Cortex of kidney (tissue), 1 donor: ENCODE measurements around the gene ETV7.

Experiments used
- DNase-seq: peaks from one replicate; lab custom pipeline; 2025; lab: John Stamatoyannopoulos, UW

The ETV7 gene

GRCh38 chr6:36383606-36384005 lies 3.9 kb downstream of the ETV7 start:
- no peak for DNase-seq

GRCh38 chr6:36382976-36383375 lies 4.5 kb downstream of the ETV7 start:
- DNase-seq, result no peak

- DNase-seq, result no peak
Measured at GRCh38 chr6:36381502-36382389, 5.7 kb downstream of the ETV7 start.

- DNase-seq, result no peak
Measured at GRCh38 chr6:36380166-36380565, 7.3 kb downstream of the ETV7 start.

- DNase-seq, result no peak
Measured at GRCh38 chr6:36378936-36379335, 8.5 kb downstream of the ETV7 start.

- no peak for DNase-seq
Measured at GRCh38 chr6:36378243-36378920, 9.1 kb downstream of the ETV7 start.

- no peak for DNase-seq
Measured at GRCh38 chr6:36377594-36377993, 9.9 kb downstream of the ETV7 start.

- DNase-seq, result no peak
Measured at GRCh38 chr6:36376742-36377141, 10.7 kb downstream of the ETV7 start.

GRCh38 chr6:36376183-36376582 lies 11.3 kb downstream of the ETV7 start:
- no peak for DNase-seq

- no peak for DNase-seq
Measured at GRCh38 chr6:36375644-36376155, 11.8 kb downstream of the ETV7 start.

GRCh38 chr6:36374972-36375371 lies 12.5 kb downstream of the ETV7 start:
- no peak for DNase-seq

GRCh38 chr6:36374194-36374593 lies 13.3 kb downstream of the ETV7 start:
- DNase-seq, result no peak

- DNase-seq, result no peak
Measured at GRCh38 chr6:36373368-36374019, 14.0 kb downstream of the ETV7 start.

GRCh38 chr6:36372088-36372487 lies 15.4 kb downstream of the ETV7 start:
- DNase-seq, result no peak

- DNase-seq, result no peak
Measured at GRCh38 chr6:36371211-36371610, 16.3 kb downstream of the ETV7 start.

- no peak for DNase-seq
Measured at GRCh38 chr6:36370638-36371037, 16.8 kb downstream of the ETV7 start.

GRCh38 chr6:36368921-36369865 lies 18.3 kb downstream of the ETV7 start:
- no peak for DNase-seq

- no peak for DNase-seq
Measured at GRCh38 chr6:36368421-36368820, 19.0 kb downstream of the ETV7 start.

GRCh38 chr6:36367743-36368142 lies 19.7 kb downstream of the ETV7 start:
- no peak for DNase-seq

GRCh38 chr6:36364669-36365479 lies 22.6 kb downstream of the ETV7 start:
- DNase-seq, result no peak
